ENCODE data around the gene IL21.
"Not testable (repeated sequence)": the region's sequence is repeated elsewhere in the genome, so short reads cannot be mapped to it uniquely, and the experiment has no call there.

IL21 gene

GRCh38 chr4:122658377-122658776 is 37.5 kb upstream of the IL21 start:
- Histone ChIP-seq H3K9me3 (ENCODE audit: low read length) (no peaks in the 10 kb centered on the region), H3K4me1 (ENCODE audit: insufficient read depth, low read length) (no peaks in the 10 kb centered on the region), H3K4me3 (ENCODE audit: low read depth in 1 of 2, low read length in 2 of 2) (no peak overlapping the region), H3K27ac (ENCODE audit: low read depth, low read length) (no peak overlapping the region), H3K27me3 (ENCODE audit: control insufficient read depth in 1 of 2, insufficient read depth in 2 of 2, low read length in 2 of 2) (no peaks in the 10 kb centered on the region), H3K9ac (ENCODE audit: low read length) (no peak overlapping the region), H3K36me3 (ENCODE audit: insufficient read depth, low read length) (no peaks in the 10 kb centered on the region)

- H3K4me3 ChIP-seq (ENCODE audit: low read depth in 1 of 2, low read length in 2 of 2): no peak overlapping the region
Observed at GRCh38 chr4:122657553-122657952, 36.7 kb upstream of the IL21 start.

GRCh38 chr4:122656583-122656982 is 35.7 kb upstream of the IL21 start:
- not testable (repeated sequence) for H3K4me3 ChIP-seq (ENCODE audit: low read depth in 1 of 2, low read length in 2 of 2); H3K27me3 ChIP-seq (ENCODE audit: control insufficient read depth in 1 of 2, insufficient read depth in 2 of 2, low read length in 2 of 2); H3K27ac ChIP-seq (ENCODE audit: low read depth, low read length); H3K36me3 ChIP-seq (ENCODE audit: insufficient read depth, low read length); H3K9me3 ChIP-seq (ENCODE audit: low read length); H3K4me1 ChIP-seq (ENCODE audit: insufficient read depth, low read length); H3K9ac ChIP-seq (ENCODE audit: low read length)

More at GRCh38 chr4:122657553-122657952, 36.7 kb upstream of the IL21 start:
- no peaks in the 10 kb centered on the region for H3K27me3 ChIP-seq (ENCODE audit: control insufficient read depth in 1 of 2, insufficient read depth in 2 of 2, low read length in 2 of 2)
- H3K36me3 ChIP-seq (ENCODE audit: insufficient read depth, low read length): no peaks in the 10 kb centered on the region
- no peaks in the 10 kb centered on the region for H3K4me1 ChIP-seq (ENCODE audit: insufficient read depth, low read length)
- no peaks in the 10 kb centered on the region for H3K9me3 ChIP-seq (ENCODE audit: low read length)
- H3K27ac ChIP-seq (ENCODE audit: low read depth, low read length): no peak overlapping the region
- no peak overlapping the region for H3K9ac ChIP-seq (ENCODE audit: low read length)

DNA sequence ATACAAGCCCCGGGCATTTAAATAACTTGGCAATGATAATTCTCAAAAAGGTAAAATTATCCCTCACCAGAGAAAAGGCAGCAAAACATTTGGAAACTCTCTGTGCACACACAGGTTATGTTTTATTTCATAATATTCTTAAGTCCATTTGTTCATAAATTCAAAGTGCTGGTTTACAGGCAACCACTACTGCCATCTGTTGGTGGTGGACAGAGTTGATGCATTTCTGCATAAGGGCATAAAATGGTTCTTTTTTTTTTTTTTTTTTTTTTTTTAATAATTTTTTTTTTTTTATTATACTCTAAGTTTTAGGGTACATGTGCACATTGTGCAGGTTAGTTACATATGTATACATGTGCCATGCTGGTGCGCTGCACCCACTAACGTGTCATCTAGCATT is 31.5 kb upstream of the IL21 start:
- Histone ChIP-seq H3K27ac (ENCODE audit: low read depth, low read length) (no peak overlapping the region), H3K36me3 (ENCODE audit: insufficient read depth, low read length) (no peaks in the 10 kb centered on the region), H3K27me3 (ENCODE audit: control insufficient read depth in 1 of 2, insufficient read depth in 2 of 2, low read length in 2 of 2) (no peaks in the 10 kb centered on the region), H3K4me1 (ENCODE audit: insufficient read depth, low read length) (no peaks in the 10 kb centered on the region), H3K9ac (ENCODE audit: low read length) (no peak overlapping the region), H3K9me3 (ENCODE audit: low read length) (no peaks in the 10 kb centered on the region), H3K4me3 (ENCODE audit: low read depth in 1 of 2, low read length in 2 of 2) (no peak overlapping the region)

DNA sequence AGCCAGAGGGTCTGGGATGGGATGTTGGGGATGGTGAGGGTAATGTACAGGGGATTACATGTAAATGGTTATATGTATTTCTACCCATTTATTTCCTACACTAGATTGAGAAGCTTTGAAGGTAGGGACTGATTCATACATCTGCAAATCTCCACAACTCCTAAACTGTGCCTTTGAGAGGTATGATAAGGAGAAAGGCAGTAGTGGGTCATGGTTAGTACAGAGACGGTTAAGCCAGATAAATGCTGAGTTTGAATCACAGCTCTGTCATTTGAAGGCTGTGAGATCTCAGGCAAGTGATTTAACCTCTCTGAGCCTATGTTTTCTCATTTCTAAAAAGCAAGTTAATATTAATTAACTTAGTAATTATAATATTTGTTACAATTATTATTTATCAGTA is 29.3 kb upstream of the IL21 start:
- Histone ChIP-seq H3K36me3 (ENCODE audit: insufficient read depth, low read length) (no peaks in the 10 kb centered on the region), H3K4me1 (ENCODE audit: insufficient read depth, low read length) (no peaks in the 10 kb centered on the region), H3K4me3 (ENCODE audit: low read depth in 1 of 2, low read length in 2 of 2) (no peak overlapping the region), H3K27ac (ENCODE audit: low read depth, low read length) (no peak overlapping the region), H3K27me3 (ENCODE audit: control insufficient read depth in 1 of 2, insufficient read depth in 2 of 2, low read length in 2 of 2) (no peaks in the 10 kb centered on the region), H3K9me3 (ENCODE audit: low read length) (no peaks in the 10 kb centered on the region), H3K9ac (ENCODE audit: low read length) (no peak overlapping the region)

DNA sequence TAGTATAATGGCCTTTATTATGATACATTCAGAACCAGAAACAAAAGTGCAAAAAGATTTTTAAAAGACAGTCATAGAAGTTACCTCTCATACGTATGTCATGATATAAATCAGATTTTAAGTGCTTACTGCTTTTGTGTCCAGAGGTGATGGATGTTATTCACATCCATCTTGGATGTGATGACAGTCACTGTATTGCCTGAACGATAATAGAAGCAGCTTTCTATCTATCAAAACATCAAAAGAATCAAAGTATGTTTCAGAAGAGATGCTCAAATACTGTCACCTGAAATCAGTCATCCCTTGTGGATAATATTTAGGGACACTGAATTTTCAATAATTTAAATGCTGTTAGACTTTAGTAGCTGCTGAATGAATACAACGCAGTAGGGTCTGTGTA is 26.8 kb upstream of the IL21 start:
- no peaks in the 10 kb centered on the region for H3K9me3 ChIP-seq (ENCODE audit: low read length)
- no peaks in the 10 kb centered on the region for H3K4me1 ChIP-seq (ENCODE audit: insufficient read depth, low read length)
- no peaks in the 10 kb centered on the region for H3K36me3 ChIP-seq (ENCODE audit: insufficient read depth, low read length)

GRCh38 chr4:122643257-122643656 is 22.4 kb upstream of the IL21 start:
- Histone ChIP-seq H3K36me3 (ENCODE audit: insufficient read depth, low read length) (no peaks in the 10 kb centered on the region), H3K9ac (ENCODE audit: low read length) (no peak overlapping the region), H3K27ac (ENCODE audit: low read depth, low read length) (no peak overlapping the region), H3K4me3 (ENCODE audit: low read depth in 1 of 2, low read length in 2 of 2) (no peak overlapping the region), H3K4me1 (ENCODE audit: insufficient read depth, low read length) (no peaks in the 10 kb centered on the region), H3K9me3 (ENCODE audit: low read length) (no peaks in the 10 kb centered on the region), H3K27me3 (ENCODE audit: control insufficient read depth in 1 of 2, insufficient read depth in 2 of 2, low read length in 2 of 2) (no peaks in the 10 kb centered on the region)

More for the DNA sequence above, 26.8 kb upstream of the IL21 start:
- H3K27ac ChIP-seq (ENCODE audit: low read depth, low read length): no peak overlapping the region
- no peak overlapping the region for H3K4me3 ChIP-seq (ENCODE audit: low read depth in 1 of 2, low read length in 2 of 2)
- no peak overlapping the region for H3K9ac ChIP-seq (ENCODE audit: low read length)
- H3K27me3 ChIP-seq (ENCODE audit: control insufficient read depth in 1 of 2, insufficient read depth in 2 of 2, low read length in 2 of 2): no peaks in the 10 kb centered on the region

- no peak overlapping the region for H3K4me3 ChIP-seq (ENCODE audit: low read depth in 1 of 2, low read length in 2 of 2)
- H3K9me3 ChIP-seq (ENCODE audit: low read length): no peaks in the 10 kb centered on the region
- no peaks in the 10 kb centered on the region for H3K4me1 ChIP-seq (ENCODE audit: insufficient read depth, low read length)
- no peak overlapping the region for H3K27ac ChIP-seq (ENCODE audit: low read depth, low read length)
- no peaks in the 10 kb centered on the region for H3K36me3 ChIP-seq (ENCODE audit: insufficient read depth, low read length)
- no peak overlapping the region for H3K9ac ChIP-seq (ENCODE audit: low read length)
- no peaks in the 10 kb centered on the region for H3K27me3 ChIP-seq (ENCODE audit: control insufficient read depth in 1 of 2, insufficient read depth in 2 of 2, low read length in 2 of 2)
Observed at GRCh38 chr4:122639181-122639580, 18.3 kb upstream of the IL21 start.

DNA sequence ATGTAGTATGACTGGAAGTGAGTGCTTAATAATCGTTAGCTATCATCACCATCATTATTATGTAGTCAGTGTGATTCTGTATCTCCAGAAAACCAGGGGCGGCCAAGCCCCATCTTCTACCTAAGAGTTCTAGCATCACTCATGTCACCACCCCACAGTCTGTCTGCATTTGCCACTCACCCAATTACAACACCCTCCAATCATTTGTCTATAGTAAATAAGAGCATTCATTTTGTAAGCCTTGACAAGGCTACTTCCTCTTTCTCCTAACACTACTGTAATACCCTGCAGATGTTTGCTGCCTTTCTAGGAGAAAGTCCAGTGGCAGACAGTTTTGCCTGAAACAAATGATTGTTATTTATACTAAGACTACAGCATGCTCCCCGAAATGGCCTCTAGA is 15.8 kb upstream of the IL21 start:
- H3K9ac ChIP-seq (ENCODE audit: low read length): no peak overlapping the region

DNA sequence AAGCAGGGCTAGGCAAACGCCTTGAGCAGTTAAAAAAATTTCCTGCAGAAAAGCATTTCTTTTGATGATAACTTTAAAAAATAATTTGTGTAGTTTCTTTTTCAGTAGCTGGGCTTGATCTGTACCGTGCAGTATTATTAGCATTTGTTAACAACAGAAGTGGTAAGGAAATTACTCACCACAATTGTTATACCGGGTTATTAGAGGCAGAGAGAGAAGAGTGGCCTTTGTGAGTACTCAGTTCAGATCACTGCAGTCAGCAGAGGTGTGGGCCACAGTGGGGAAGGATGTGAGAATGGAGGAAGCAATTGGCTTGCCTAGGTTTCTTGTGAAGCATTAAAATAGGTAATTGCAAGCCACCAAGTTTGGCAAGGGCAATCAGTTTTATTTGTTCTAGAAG is 14.3 kb upstream of the IL21 start:
- no peaks in the 10 kb centered on the region for H3K9me3 ChIP-seq (ENCODE audit: low read length)
- H3K27ac ChIP-seq (ENCODE audit: low read depth, low read length): no peak overlapping the region
- H3K4me3 ChIP-seq (ENCODE audit: low read depth in 1 of 2, low read length in 2 of 2): no peak overlapping the region
- H3K9ac ChIP-seq (ENCODE audit: low read length): no peak overlapping the region
- no peaks in the 10 kb centered on the region for H3K4me1 ChIP-seq (ENCODE audit: insufficient read depth, low read length)
- no peaks in the 10 kb centered on the region for H3K27me3 ChIP-seq (ENCODE audit: control insufficient read depth in 1 of 2, insufficient read depth in 2 of 2, low read length in 2 of 2)
- H3K36me3 ChIP-seq (ENCODE audit: insufficient read depth, low read length): no peaks in the 10 kb centered on the region

More for the DNA sequence above, 15.8 kb upstream of the IL21 start:
- no peaks in the 10 kb centered on the region for H3K27me3 ChIP-seq (ENCODE audit: control insufficient read depth in 1 of 2, insufficient read depth in 2 of 2, low read length in 2 of 2)
- no peak overlapping the region for H3K27ac ChIP-seq (ENCODE audit: low read depth, low read length)
- no peaks in the 10 kb centered on the region for H3K36me3 ChIP-seq (ENCODE audit: insufficient read depth, low read length)
- H3K4me1 ChIP-seq (ENCODE audit: insufficient read depth, low read length): no peaks in the 10 kb centered on the region
- no peaks in the 10 kb centered on the region for H3K9me3 ChIP-seq (ENCODE audit: low read length)
- H3K4me3 ChIP-seq (ENCODE audit: low read depth in 1 of 2, low read length in 2 of 2): no peak overlapping the region

GRCh38 chr4:122633211-122633610 is 12.3 kb upstream of the IL21 start:
- H3K4me1 ChIP-seq (ENCODE audit: insufficient read depth, low read length): no peaks in the 10 kb centered on the region
- no peaks in the 10 kb centered on the region for H3K9me3 ChIP-seq (ENCODE audit: low read length)
- no peak overlapping the region for H3K27ac ChIP-seq (ENCODE audit: low read depth, low read length)

DNA sequence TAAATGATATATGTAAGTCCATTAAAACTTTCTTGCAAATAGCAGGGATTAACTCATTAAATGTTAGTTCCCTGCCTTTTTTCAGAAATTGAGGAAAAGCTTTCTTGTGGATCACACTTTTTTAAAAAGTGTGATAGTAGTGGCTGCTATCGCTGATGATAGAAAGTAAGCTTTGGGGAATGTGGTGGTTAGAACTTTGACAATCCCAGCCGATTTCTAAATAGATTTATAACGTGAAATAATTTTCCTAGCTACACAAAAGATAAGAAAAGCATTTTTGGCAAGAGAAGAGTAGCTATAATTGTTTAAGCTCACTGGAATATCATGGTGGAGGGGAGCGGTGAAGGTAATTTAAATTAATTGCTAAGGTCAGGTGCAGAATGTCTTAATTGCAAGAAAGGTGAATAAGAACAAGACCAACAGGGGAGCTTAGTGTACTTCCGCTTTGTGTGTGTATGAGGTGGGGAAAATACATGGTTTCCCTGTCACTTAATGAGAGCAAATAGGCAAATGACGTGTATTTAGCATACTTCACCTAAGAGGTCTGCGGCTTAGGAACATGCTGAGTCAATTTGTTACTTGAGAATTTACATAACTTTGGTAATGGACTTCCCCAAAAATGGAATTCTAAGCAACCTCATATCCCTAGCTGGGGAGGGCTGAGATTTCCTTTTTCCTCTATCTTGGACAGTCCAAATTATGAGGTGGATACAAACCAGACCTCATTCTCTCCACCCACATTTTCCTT is 11.7 kb upstream of the IL21 start:
- H3K27ac ChIP-seq (ENCODE audit: low read depth, low read length): no peak overlapping the region
- no peaks in the 10 kb centered on the region for H3K4me1 ChIP-seq (ENCODE audit: insufficient read depth, low read length)
- no peaks in the 10 kb centered on the region for H3K9me3 ChIP-seq (ENCODE audit: low read length)
- H3K36me3 ChIP-seq (ENCODE audit: insufficient read depth, low read length): no peaks in the 10 kb centered on the region
- no peaks in the 10 kb centered on the region for H3K27me3 ChIP-seq (ENCODE audit: control insufficient read depth in 1 of 2, insufficient read depth in 2 of 2, low read length in 2 of 2)
- H3K4me3 ChIP-seq (ENCODE audit: low read depth in 1 of 2, low read length in 2 of 2): no peak overlapping the region
- no peak overlapping the region for H3K9ac ChIP-seq (ENCODE audit: low read length)

More at GRCh38 chr4:122633211-122633610, 12.3 kb upstream of the IL21 start:
- Histone ChIP-seq H3K4me3 (ENCODE audit: low read depth in 1 of 2, low read length in 2 of 2) (no peak overlapping the region), H3K36me3 (ENCODE audit: insufficient read depth, low read length) (no peaks in the 10 kb centered on the region), H3K9ac (ENCODE audit: low read length) (no peak overlapping the region), H3K27me3 (ENCODE audit: control insufficient read depth in 1 of 2, insufficient read depth in 2 of 2, low read length in 2 of 2) (no peaks in the 10 kb centered on the region)

All from muscle layer of colon (tissue), 2 donors.